Measurements from ENCODE around the gene THRA. TPM values are rescaled to one million over a fixed set of nuclear protein-coding genes. Genes with fewer than 3 reads are reported as not detected.
"Not testable (repeated sequence)": the region's sequence is repeated elsewhere in the genome, so short reads cannot be mapped to it uniquely, and the experiment has no call there.

Gene THRA
- polyA plus RNA-seq, 1 donor: 48.2 TPM

GRCh38 chr17:40111221-40112128 is 48.7 kb downstream of the THRA start:
- DNase-seq: peak; percentile 95

DNA sequence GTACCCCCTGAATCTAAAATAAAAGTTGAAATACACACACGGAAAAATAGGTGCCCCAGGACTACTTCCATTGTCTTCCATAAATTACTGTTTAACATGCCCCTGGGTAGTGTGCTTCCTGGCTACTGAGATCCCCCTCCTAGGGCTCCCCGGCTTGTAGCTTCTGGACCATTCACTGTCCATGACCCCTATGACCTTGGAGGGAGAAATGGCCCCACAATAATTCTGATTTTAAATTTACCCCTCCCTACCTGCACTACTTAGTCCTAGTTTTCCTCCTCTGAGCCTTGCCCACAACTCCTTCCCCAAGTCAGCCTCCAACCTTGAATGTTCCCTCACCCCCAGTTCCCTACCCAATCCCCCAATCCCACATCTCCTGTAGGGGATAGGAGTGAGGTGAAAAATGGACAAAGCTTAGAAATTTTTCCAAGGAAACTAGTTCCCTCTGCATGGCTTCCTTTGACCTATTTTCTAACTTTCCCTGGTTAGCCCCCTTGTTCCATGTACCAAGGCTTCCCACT is 49.5 kb downstream of the THRA start:
- no peak for DNase-seq

GRCh38 chr17:40112718-40113109 is 49.9 kb downstream of the THRA start:
- DNase-seq: no peak

DNA sequence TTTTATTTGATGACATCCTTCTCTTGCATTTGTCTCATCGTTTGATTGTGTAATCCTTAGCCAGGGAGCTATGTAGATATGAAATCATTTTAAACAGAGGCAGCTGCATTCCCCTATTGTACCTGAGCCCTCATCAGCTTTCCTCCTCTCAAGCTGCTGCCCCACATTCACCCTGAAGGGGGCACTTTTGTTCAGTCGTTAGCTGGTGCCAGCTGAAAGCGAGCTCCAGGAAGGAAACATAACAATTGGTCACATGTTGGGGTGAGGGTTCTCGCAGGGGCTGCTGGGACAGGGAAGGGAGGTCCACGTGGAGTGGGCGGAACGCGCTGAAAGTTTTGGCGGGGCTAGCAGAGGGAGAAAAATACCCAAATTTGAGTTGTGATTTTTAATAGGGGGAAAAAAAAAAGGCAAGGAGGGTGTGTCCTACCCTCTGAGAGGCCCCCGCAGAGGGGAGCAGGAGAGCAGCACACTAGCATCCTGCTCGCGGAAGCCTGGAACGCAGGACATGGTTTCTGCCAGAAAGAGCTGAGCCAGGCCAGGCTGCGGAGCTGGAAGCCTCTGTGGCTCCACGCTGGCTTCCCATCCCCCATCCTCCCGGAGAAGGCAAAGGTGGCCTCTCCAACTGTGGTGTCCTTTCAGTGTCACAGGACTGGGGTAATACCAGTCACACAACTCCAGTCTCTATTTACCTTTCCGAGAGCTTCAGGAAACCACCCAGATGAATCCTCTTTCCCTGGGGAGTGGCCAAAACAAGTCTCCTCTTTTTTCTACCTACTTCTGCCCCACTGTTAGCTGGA is 50.5 kb downstream of the THRA start:
- peak; percentile 96 for DNase-seq

GRCh38 chr17:40113907-40114245 is 51.1 kb downstream of the THRA start:
- DNase-seq: no peak

GRCh38 chr17:40115101-40115436 is 52.3 kb downstream of the THRA start:
- no peak for DNase-seq

DNA sequence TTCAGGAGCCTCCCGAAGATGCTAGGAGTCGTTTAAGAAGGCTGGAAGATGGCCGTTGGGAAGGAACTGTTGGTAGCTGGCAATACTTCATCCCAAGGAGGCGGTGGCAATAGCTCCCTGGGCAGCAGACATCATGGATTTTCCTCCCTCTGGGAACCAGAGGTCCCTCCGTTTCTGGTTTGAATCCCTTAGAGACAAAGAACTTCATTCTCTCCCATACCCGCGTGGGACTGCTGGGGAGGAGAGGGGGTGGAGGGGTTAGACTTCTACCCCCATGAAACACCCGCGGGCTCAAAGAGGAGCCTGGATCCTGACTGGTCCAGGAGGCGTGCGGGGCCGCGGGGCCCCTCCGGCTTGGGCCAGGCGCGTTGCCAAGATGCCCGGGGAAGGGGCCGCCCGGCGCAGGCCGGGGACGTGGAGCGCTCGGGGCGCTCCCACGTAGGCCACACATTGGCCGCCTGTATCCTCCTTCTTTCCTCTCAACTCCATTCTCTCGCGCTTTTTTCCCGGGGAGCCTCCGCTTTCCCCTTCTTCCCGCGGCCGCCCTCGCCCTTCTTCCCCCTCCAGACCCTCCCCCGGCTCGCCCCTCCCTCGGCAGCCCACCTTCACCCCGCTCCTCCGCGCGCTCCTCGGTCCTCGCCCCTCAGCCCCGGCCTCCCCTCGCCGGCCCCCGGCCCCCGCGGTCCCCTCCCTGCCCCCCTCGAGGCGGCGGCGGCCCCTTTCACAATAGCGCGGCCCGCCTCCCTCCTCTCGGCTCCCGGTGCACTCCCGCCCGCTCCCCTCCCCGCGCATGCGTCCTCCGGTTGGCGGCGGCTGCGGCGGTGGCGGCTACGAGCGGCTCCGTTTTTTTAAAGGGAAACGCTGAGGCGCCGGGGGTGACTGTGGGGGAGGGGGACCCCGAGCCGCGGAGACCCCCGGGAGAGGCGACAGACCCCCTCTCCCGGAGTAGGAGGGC is 58.7 kb downstream of the THRA start, which contains the start of gene MSL1:
TSS of gene MSL1 (plus strand) at position 791 of the 955 bp plus-strand sequence. CDS start 642 bp downstream, outside the sequence.
- peak; percentile 87 for DNase-seq

DNA sequence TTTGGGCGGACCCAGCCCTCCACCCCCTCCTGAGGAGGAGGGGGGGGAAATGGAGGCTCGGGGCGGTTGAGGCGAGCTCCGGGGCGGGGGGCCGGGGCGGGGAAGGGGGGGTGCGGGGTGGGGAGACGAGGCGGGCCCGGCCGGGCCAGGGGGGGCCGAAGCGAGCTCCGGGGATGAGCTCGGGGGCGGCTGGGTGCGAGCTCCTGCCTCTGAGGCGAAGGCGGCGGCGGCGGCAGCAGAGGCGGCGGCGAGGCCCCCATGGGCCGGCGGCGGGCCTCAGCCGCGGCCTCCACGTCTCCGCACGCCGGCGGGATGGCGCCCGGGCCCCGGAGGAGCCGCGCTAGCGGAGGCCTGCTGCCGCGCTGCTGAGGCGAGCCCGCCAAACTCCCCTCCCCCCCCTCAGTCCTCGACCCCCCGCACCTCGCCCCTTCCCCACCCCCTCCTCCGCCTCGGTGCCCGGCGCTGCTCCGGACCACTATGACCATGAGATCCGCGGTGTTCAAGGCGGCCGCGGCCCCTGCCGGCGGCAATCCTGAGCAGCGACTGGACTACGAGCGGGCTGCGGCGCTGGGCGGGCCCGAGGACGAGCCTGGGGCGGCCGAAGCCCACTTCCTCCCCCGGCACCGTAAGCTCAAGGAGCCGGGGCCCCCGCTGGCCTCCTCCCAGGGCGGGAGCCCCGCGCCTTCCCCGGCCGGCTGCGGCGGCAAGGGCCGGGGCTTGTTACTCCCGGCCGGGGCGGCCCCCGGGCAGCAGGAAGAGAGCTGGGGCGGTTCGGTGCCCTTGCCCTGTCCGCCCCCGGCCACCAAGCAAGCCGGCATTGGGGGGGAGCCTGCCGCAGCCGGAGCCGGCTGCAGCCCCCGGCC is 59.6 kb downstream of the THRA start:
- DNase-seq: no peak

- no peak for DNase-seq
These were observed 60.4 kb downstream of the THRA start for GRCh38 chr17:40122999-40123810.

GRCh38 chr17:40123811-40124114 is 61.0 kb downstream of the THRA start:
- DNase-seq: no peak

DNA sequence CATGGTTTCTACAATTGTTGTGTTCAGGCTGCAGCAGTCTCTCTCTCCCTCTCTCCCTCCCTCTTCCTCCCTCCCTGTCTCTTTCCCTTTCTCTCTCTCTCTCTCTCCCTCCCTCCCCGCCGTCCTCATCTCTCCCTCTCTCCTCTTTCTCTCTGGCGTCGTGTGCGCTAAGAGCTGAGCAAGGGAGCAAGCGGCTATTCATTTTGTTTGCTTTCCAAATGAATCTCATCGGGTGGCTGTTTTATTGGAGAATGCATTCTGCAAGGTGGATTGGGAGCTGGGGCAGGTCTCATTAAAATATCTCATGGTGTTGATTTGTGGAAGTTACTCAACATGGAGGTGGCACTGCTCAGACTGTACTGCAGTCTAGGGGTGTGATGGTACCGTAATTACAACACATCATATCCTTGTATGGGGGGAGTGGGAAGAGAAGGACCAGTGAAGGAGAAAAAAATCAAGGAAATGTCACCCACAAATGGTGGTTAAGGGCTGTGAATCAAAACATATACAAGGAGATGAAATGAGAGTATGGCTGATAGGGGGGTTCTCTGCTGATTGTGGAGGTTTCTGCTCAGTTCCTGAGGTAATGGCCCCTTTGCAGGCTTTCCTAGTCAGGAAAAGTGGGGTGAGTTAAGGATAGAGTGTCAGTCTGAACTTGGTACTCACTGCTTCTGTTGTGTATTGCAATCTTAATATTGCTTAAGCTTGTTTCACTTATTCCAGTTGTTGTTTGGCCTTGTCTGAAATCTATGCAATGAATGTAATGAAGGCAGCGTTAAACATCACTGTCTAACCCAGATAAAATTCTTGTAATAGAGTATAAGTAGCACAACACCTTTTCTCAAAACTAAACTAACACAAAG is 61.7 kb downstream of the THRA start:
- DNase-seq: no peak

DNA sequence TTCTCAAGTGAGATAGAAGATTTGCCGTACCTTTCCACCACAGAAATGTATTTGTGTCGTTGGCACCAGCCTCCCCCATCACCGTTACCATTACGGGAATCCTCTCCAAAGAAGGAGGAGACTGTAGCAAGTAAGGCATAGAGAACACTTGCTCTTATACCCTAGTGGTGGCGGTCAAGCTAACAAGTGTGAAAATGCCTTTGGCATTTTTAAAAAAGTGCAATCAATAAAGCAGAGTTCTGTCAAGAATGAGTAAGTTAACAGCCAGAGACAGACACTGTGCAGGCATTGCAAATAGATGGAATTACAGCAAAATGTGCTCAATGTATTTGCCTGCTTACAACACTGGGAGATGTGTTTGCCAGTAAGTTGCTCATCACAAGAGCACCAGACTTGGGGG is 66.7 kb downstream of the THRA start:
- no peak for DNase-seq

DNA sequence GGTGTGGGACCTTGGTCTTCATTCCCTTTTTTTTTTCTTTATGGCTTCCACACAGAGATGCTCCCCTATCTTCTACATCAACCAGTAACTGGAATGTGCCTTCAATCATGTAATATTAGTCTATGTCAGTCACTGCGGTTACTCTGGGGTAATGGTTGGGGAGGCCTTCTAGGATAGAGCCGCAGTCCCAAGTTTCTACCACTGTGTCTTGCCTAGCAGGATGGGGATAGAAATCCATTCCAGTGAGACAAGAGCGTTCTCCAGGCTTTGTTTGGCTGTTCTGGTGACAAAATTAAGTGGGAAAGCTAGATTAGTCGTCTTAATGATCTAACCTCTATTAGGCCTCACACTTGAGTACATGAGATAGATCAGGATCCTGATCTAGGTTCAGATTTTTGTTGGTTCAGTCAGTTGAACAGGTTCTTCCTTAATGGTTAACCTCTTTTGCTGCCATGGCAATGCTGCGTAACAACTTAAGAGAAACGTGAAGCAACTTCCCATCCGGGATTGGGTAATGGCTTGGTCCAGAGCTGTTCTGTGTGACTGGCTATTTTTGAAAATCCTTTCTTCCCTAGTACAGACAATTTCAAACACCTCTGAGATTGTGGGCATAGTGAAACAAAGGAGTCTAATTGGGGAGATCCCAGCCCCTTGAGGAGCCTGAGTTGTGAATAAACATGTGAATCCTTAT is 67.7 kb downstream of the THRA start:
- DNase-seq: no peak

GRCh38 chr17:40134184-40134583 is 71.4 kb downstream of the THRA start:
- DNase-seq: no peak

- DNase-seq: no peak
These were observed 73.1 kb downstream of the THRA start for GRCh38 chr17:40135817-40136216.

- no peak for DNase-seq
These were observed 76.8 kb downstream of the THRA start for GRCh38 chr17:40139566-40140058.

DNA sequence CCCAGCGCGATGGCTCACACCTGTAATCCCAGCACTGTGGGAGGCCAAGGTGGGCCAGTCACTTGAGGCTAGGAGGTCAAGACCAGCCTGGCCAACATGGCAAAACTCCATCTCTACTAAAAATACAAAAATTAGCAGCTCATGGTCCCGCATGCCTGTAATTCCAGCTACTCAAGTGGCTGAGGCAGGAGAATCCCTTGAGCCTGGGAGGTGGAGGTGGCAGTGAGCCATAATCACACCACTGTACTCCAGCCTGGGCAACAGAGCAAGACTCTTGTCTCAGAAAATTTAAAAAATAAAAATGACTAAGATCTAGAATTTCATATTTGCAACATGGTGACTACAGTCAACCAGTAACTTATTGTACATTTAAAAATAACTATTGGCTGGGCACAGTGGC is 80.4 kb downstream of the THRA start:
- not testable (repeated sequence) for DNase-seq

Data from left kidney (tissue), 2 donors.